Neutrophil (primary cell): ENCODE results near the gene JAKMIP1.

Experiments used
- H3K27ac ChIP-seq: fragments of 200-600 bp; sonication (generic); 2 replicates; pipeline ENCODE4 v1.5.1; 2016; ENCODE audit warnings: mild to moderate bottlenecking, moderate library complexity
- H3K27me3 ChIP-seq: fragments of 200-600 bp; sonication (generic); 2 replicates; pipeline ENCODE4 v1.6.0; 2016; ENCODE audit warnings: mild to moderate bottlenecking
- H3K36me3 ChIP-seq: fragments of 200-600 bp; sonication (generic); 2 replicates; pipeline ENCODE4 v1.5.1; 2017
- H3K4me1 ChIP-seq, 2 experiments: fragments of 200-600 bp in 1 of 2; sonication (generic) in 1 of 2; 1 replicate in 1 of 2; 2 replicates in 1 of 2; pipeline versions ENCODE4 v1.5.1 to v1.6.1; 2013 to 2016; ENCODE audit warnings: low read depth in 1 of 2, low read length in 1 of 2, mild to moderate bottlenecking in 1 of 2, moderate library complexity in 1 of 2; ENCODE audit not compliant: control insufficient read depth in 1 of 2, insufficient read depth in 1 of 2
- H3K4me3 ChIP-seq, 2 experiments: fragments of 200-600 bp in 1 of 2; sonication (generic) in 1 of 2; 1 replicate in 1 of 2; 2 replicates in 1 of 2; pipeline ENCODE4 v1.5.1; 2013 to 2016; ENCODE audit warnings: low read depth in 1 of 2, low read length in 1 of 2, mild to moderate bottlenecking in 1 of 2, moderate library complexity in 1 of 2
- H3K9me3 ChIP-seq: fragments of 200-600 bp; sonication (generic); 2 replicates; pipeline ENCODE4 v1.5.1; 2016
- CTCF ChIP-seq: fragments of 200-600 bp; sonication (generic); IDR thresholded peaks from 2 replicates; pipeline ENCODE4 v1.5.1; 2016; ENCODE audit warnings: antibody characterized with exemption

JAKMIP1 gene

GRCh38 chr4:6107886-6108285, 92.5 kb downstream of the JAKMIP1 start:
- no peaks in the 10 kb centered on the region for H3K36me3 ChIP-seq
- peaks cover 25% of the 10 kb centered on the region for H3K27me3 ChIP-seq
- TF ChIP-seq CTCF = no peak
- no peaks in the 10 kb centered on the region for H3K4me1 ChIP-seq
- no peaks in the 10 kb centered on the region for H3K9me3 ChIP-seq
- no peak overlapping the region for H3K27ac ChIP-seq
- H3K4me3 ChIP-seq = no peak overlapping the region

GRCh38 chr4:6107114-6107791, 93.1 kb downstream of the JAKMIP1 start:
- H3K9me3 ChIP-seq = no peaks in the 10 kb centered on the region
- no peak overlapping the region for H3K4me3 ChIP-seq
- no peak for TF ChIP-seq CTCF
- H3K4me1 ChIP-seq = no peaks in the 10 kb centered on the region
- H3K27me3 ChIP-seq = peaks cover 25% of the 10 kb centered on the region
- no peaks in the 10 kb centered on the region for H3K36me3 ChIP-seq
- H3K27ac ChIP-seq = no peak overlapping the region

GRCh38 chr4:6106156-6106555, 94.2 kb downstream of the JAKMIP1 start:
- no peak for TF ChIP-seq CTCF
- peaks cover 25% of the 10 kb centered on the region for H3K27me3 ChIP-seq
- H3K4me3 ChIP-seq = no peak overlapping the region
- H3K9me3 ChIP-seq = no peaks in the 10 kb centered on the region
- H3K4me1 ChIP-seq = no peaks in the 10 kb centered on the region
- H3K27ac ChIP-seq = no peak overlapping the region
- H3K36me3 ChIP-seq = no peaks in the 10 kb centered on the region

- no peak overlapping the region for H3K4me3 ChIP-seq
- no peaks in the 10 kb centered on the region for H3K9me3 ChIP-seq
- H3K4me1 ChIP-seq = no peaks in the 10 kb centered on the region
- H3K36me3 ChIP-seq = no peaks in the 10 kb centered on the region
- H3K27ac ChIP-seq = no peak overlapping the region
- TF ChIP-seq CTCF = no peak
- H3K27me3 ChIP-seq = peaks cover 25% of the 10 kb centered on the region
Measured at GRCh38 chr4:6105311-6105911, 94.9 kb downstream of the JAKMIP1 start.

GRCh38 chr4:6104541-6105130, 95.7 kb downstream of the JAKMIP1 start:
- no peak for TF ChIP-seq CTCF
- H3K9me3 ChIP-seq = no peaks in the 10 kb centered on the region
- H3K4me3 ChIP-seq = no peak overlapping the region
- no peaks in the 10 kb centered on the region for H3K36me3 ChIP-seq
- no peaks in the 10 kb centered on the region for H3K4me1 ChIP-seq
- H3K27ac ChIP-seq = no peak overlapping the region
- H3K27me3 ChIP-seq = peaks cover 25% of the 10 kb centered on the region
